Mesodermal cell (in vitro differentiated cells): ENCODE results near the gene PAK4.
A peak's percentile ranks its signal among the peaks of the same experiment; 100 is the strongest.
"Not testable (repeated sequence)": the region's sequence is repeated elsewhere in the genome, so short reads cannot be mapped to it uniquely, and the experiment has no call there.

ENCODE experiments used
- H3K27ac ChIP-seq: 2 replicates; pipeline ENCODE4 v1.7.0; 2013; ENCODE audit warnings: mild to moderate bottlenecking, low read depth, low read length, moderate library complexity; ENCODE audit not compliant: severe bottlenecking
- H3K36me3 ChIP-seq: 2 replicates; pipeline ENCODE4 v1.7.1; 2013; ENCODE audit warnings: mild to moderate bottlenecking, low read length, moderate library complexity; ENCODE audit not compliant: control insufficient read depth, insufficient read depth
- H3K4me1 ChIP-seq: one replicate; pipeline ENCODE4 v1.7.1; 2013; ENCODE audit warnings: mild to moderate bottlenecking, low read length; ENCODE audit not compliant: insufficient read depth, control insufficient read depth, poor library complexity, severe bottlenecking
- H3K4me3 ChIP-seq: 2 replicates; pipeline ENCODE4 v1.7.0; 2013; ENCODE audit warnings: low read length, control low read depth, mild to moderate bottlenecking; ENCODE audit not compliant: insufficient read depth, poor library complexity, severe bottlenecking; ENCODE audit errors: extremely low read depth
- H3K9me3 ChIP-seq: 2 replicates; pipeline ENCODE4 v1.7.1; 2013; ENCODE audit warnings: mild to moderate bottlenecking, low read length, moderate library complexity; ENCODE audit not compliant: control insufficient read depth
- WGBS, 2 experiments: methylation state at CpG; one replicate each; pipeline ENCODE4 v1.1.5; 2013; ENCODE audit warnings: missing lambda C conversion rate in 2 of 2; ENCODE audit not compliant: insufficient coverage in 2 of 2; 5-methylcytosine and 5-hydroxymethylcytosine counted together

PAK4 gene

GRCh38 chr19:39140594-39140993 lies 15.0 kb downstream of the PAK4 start:
- 80 to 92% methylated on average over 2 to 3 of the region's 5 CpGs for WGBS, 2 experiments
- Histone ChIP-seq H3K27ac (peak overlapping the region; percentile 93), H3K4me3 (no peak overlapping the region), H3K4me1 (peaks cover 51% of the 10 kb centered on the region), H3K9me3 (no peaks in the 10 kb centered on the region), H3K36me3 (peaks cover 1% of the 10 kb centered on the region)

GRCh38 chr19:39141929-39142328 lies 16.3 kb downstream of the PAK4 start:
- H3K4me3 ChIP-seq: no peak overlapping the region
- H3K36me3 ChIP-seq: no peaks in the 10 kb centered on the region
- 85 to 99% methylated on average over 10 to 11 of the region's 11 CpGs for WGBS, 2 experiments
- no peak overlapping the region for H3K27ac ChIP-seq
- peaks cover 51% of the 10 kb centered on the region for H3K4me1 ChIP-seq
- no peaks in the 10 kb centered on the region for H3K9me3 ChIP-seq

- no peaks in the 10 kb centered on the region for H3K36me3 ChIP-seq
- WGBS, 2 experiments: 91 to 99% methylated on average over 5 of the region's 5 CpGs
- H3K4me1 ChIP-seq: peaks cover 47% of the 10 kb centered on the region
- H3K4me3 ChIP-seq: no peak overlapping the region
- no peak overlapping the region for H3K27ac ChIP-seq
- no peaks in the 10 kb centered on the region for H3K9me3 ChIP-seq
These were observed 17.0 kb downstream of the PAK4 start for GRCh38 chr19:39142630-39143029.

- H3K36me3 ChIP-seq, H3K9me3 ChIP-seq, H3K4me3 ChIP-seq: not testable (repeated sequence)
- Histone ChIP-seq H3K27ac (peak overlapping the region; percentile 71), H3K4me1 (peaks cover 35% of the 10 kb centered on the region)
- 86 to 95% methylated on average over 4 to 5 of the region's 5 CpGs for WGBS, 2 experiments
These were observed 18.2 kb downstream of the PAK4 start for GRCh38 chr19:39143757-39144289.

- H3K36me3 ChIP-seq: peaks cover 11% of the 10 kb centered on the region
- peak overlapping the region; percentile 71 for H3K27ac ChIP-seq
- peaks cover 6% of the 10 kb centered on the region for H3K9me3 ChIP-seq
- WGBS, 2 experiments: 62 to 67% methylated on average over 8 to 12 of the region's 14 CpGs
- H3K4me3 ChIP-seq: no peak overlapping the region
- peaks cover 29% of the 10 kb centered on the region for H3K4me1 ChIP-seq
These were observed 18.9 kb downstream of the PAK4 start for GRCh38 chr19:39144290-39145071.

GRCh38 chr19:39145180-39145953 lies 19.8 kb downstream of the PAK4 start:
- 79 to 84% methylated on average over 17 to 19 of the region's 26 CpGs for whole genome bisulfite sequencing, 2 experiments
- H3K36me3 ChIP-seq: peaks cover 11% of the 10 kb centered on the region
- no peak overlapping the region for H3K27ac ChIP-seq
- H3K9me3 ChIP-seq: peaks cover 6% of the 10 kb centered on the region
- peaks cover 20% of the 10 kb centered on the region for H3K4me1 ChIP-seq
- no peak overlapping the region for H3K4me3 ChIP-seq

- H3K4me3 ChIP-seq: no peak overlapping the region
- peaks cover 13% of the 10 kb centered on the region for H3K4me1 ChIP-seq
- H3K9me3 ChIP-seq: peaks cover 6% of the 10 kb centered on the region
- no CpG with 5 or more reads among the region's 1 CpG for whole genome bisulfite sequencing, 2 experiments
- H3K36me3 ChIP-seq: peaks cover 11% of the 10 kb centered on the region
- H3K27ac ChIP-seq: no peak overlapping the region
These were observed 20.5 kb downstream of the PAK4 start for GRCh38 chr19:39146091-39146490.

GRCh38 chr19:39146686-39147450 lies 21.3 kb downstream of the PAK4 start:
- 59 to 70% methylated on average over 5 to 7 of the region's 7 CpGs for WGBS, 2 experiments

GRCh38 chr19:39147480-39147879 lies 21.9 kb downstream of the PAK4 start:
- Histone ChIP-seq H3K27ac (no peak overlapping the region), H3K4me3 (no peak overlapping the region)
- 60 to 100% methylated on average over 1 of the region's 3 CpGs for whole genome bisulfite sequencing, 2 experiments

More at GRCh38 chr19:39146686-39147450, 21.3 kb downstream of the PAK4 start:
- Histone ChIP-seq H3K36me3 (peaks cover 15% of the 10 kb centered on the region), H3K4me1 (peaks cover 13% of the 10 kb centered on the region), H3K9me3 (peaks cover 6% of the 10 kb centered on the region), H3K27ac (no peak overlapping the region), H3K4me3 (no peak overlapping the region)

GRCh38 chr19:39148939-39149529 lies 23.4 kb downstream of the PAK4 start:
- no peak overlapping the region for H3K4me3 ChIP-seq
- H3K9me3 ChIP-seq: peaks cover 6% of the 10 kb centered on the region
- H3K27ac ChIP-seq: no peak overlapping the region
- H3K4me1 ChIP-seq: peaks cover 12% of the 10 kb centered on the region
- 92 to 93% methylated on average over 9 to 10 of the region's 10 CpGs for WGBS, 2 experiments
- H3K36me3 ChIP-seq: peaks cover 15% of the 10 kb centered on the region

More at GRCh38 chr19:39147480-39147879, 21.9 kb downstream of the PAK4 start:
- Histone ChIP-seq H3K36me3 (peaks cover 15% of the 10 kb centered on the region), H3K4me1 (peaks cover 13% of the 10 kb centered on the region), H3K9me3 (peaks cover 6% of the 10 kb centered on the region)
